ENCODE measurements around the gene CEMP1.

Gene CEMP1

DNA sequence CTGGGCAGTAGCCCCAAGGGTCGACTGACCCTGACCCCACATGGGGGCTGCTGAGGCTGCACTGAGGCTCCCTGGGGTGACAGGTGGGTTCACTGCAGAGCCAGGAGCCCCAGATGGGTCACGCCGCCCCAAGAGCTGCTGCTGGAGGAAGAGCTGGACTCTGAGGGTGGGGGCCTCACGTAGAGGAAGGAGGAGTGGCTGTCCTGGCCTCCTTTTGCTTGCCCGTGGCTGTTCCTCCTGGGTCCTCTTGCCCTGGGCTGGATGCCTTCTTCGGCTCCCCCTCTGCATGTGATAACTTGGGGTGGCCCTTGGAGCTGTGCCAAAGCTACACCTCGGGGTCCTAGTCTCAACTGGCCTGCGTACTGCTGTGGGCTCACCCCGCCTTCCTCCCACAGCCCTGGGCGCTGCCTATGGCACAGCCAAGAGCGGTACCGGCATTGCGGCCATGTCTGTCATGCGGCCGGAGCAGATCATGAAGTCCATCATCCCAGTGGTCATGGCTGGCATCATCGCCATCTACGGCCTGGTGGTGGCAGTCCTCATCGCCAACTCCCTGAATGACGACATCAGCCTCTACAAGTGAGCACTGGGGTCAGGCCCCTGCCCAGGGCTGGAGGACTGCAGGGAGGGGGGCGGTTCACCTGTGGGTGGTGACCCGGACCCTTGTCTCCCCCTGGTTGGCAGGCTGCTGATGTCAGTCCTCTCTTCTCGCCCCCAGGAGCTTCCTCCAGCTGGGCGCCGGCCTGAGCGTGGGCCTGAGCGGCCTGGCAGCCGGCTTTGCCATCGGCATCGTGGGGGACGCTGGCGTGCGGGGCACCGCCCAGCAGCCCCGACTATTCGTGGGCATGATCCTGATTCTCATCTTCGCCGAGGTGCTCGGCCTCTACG lies 12.1 kb downstream of the CEMP1 start:
- peak overlapping the region; percentile 40; the same call in 1 of the 2 replicates for H3K27ac ChIP-seq

DNA sequence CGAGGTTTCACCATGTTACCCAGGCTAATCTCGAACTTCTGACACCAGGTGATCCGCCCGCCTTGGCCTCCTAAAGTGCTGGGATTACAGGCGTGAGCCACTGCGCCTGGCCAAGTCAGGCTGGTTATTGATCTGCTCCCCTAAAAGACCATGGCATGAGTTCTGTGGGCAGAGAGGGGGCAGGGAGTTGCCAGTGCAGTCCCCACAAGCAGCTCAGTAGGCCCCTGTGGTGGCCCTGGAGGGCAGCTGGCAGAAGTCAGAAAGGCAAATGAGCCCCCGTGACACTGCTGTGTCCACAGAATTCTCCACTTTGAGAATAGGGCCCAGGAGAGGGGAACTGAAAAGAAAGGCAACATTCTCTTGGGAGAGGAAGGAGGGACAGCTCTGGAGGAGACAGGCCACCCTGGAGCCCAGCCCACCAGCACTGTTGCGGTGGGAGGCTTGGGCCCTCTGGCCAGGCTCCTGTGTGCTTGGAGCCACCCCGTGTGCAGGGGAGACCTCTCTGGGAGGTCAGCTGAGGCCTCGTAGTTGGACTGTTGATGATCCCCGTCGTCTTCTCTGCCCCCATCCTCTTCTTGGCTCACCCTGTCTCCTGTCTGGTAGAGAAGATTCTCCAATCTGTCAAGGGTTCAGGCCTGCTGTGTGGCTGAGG lies 13.1 kb downstream of the CEMP1 start:
- no peak overlapping the region for H3K27ac ChIP-seq
- no peak for TF ChIP-seq CTCF (conservative IDR thresholded peaks at IDR 0.05)

More for the DNA sequence above, 12.1 kb downstream of the CEMP1 start:
- no peak for TF ChIP-seq CTCF (conservative IDR thresholded peaks at IDR 0.05)

GRCh38 chr16:2516391-2517240 lies 14.6 kb downstream of the CEMP1 start:
- no peak for TF ChIP-seq CTCF (conservative IDR thresholded peaks at IDR 0.05)
- H3K27ac ChIP-seq = peak overlapping the region; percentile 85; the same call in 1 of the 2 replicates

DNA sequence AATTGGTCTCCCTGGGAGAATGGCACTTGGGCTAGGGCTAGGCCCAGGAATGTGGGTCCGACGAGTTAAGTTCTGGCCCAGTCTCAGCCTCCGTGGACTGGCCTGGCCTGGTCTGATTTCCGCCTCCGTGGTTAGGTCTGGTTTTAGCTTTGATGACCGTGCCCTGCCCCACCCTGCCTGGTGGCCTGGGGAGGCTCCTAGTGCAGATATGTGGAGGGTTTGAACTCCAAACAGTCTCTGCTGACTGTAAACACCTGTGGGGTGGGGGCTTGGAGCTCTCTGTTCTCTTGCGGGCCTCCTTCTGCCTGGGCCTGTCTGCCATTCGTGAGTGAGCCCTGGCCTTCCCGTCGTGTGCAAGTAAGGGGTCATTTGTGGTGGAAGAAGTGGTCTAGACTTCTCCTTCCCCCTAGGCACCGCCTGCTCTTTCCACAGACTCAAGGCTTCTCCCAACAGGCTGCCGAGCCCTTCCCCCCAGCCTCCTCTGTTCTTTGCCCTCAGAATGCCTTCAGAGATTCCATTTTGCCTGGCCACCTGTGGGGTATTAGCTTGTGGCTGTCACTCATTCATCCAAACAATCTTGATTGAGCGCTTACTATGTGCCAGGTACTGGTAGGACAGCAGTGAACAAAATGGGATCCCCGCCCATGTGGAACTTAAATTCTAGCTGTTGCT lies 15.9 kb downstream of the CEMP1 start:
- peak overlapping the region; percentile 85 for H3K27ac ChIP-seq
- TF ChIP-seq CTCF (conservative IDR thresholded peaks at IDR 0.05) = no peak

DNA sequence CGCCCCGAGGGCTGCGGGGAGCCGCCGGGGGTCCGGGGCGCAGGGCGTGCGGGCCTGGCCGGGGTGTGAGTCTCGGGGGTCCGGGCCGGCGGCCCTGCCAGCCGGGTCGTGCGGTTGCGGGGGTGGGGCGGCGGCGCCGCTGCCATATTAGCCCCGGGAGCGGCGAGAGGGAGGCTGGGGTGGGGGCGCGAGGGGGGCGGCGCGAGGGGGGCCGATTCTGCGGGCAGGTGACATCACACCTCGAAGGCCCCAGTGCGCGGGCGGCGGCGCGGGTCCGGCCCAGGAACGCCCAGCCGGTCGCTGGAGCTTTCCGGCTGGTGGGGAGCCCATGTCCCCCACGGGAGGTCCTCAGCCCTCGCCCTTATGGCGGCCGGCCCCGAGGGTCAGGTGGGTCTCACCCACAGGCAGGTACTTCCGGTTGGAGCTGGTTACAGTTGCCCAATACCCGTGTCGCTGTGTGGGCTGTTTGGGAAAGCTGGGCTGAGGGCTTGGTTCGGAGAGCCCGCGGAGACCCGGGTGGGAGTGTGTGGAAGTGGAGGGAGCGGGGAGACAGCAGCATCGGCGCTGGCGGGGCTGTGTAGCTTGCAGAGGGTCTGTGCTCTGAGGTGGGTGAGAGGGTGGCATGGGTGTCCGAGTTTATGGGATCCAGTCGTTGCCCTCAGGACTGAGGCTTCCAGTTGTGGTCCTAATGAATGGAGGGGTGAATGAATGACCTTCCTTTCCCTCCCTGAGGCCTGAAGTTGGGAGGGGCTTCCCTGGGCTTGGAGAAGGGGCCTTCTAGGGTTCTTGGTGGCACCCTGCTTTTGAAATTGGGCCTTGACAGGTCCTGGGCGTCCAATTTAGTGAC lies 16.7 kb downstream of the CEMP1 start:
- H3K27ac ChIP-seq = peak overlapping the region; percentile 85
- TF ChIP-seq CTCF (conservative IDR thresholded peaks at IDR 0.05) = no peak

DNA sequence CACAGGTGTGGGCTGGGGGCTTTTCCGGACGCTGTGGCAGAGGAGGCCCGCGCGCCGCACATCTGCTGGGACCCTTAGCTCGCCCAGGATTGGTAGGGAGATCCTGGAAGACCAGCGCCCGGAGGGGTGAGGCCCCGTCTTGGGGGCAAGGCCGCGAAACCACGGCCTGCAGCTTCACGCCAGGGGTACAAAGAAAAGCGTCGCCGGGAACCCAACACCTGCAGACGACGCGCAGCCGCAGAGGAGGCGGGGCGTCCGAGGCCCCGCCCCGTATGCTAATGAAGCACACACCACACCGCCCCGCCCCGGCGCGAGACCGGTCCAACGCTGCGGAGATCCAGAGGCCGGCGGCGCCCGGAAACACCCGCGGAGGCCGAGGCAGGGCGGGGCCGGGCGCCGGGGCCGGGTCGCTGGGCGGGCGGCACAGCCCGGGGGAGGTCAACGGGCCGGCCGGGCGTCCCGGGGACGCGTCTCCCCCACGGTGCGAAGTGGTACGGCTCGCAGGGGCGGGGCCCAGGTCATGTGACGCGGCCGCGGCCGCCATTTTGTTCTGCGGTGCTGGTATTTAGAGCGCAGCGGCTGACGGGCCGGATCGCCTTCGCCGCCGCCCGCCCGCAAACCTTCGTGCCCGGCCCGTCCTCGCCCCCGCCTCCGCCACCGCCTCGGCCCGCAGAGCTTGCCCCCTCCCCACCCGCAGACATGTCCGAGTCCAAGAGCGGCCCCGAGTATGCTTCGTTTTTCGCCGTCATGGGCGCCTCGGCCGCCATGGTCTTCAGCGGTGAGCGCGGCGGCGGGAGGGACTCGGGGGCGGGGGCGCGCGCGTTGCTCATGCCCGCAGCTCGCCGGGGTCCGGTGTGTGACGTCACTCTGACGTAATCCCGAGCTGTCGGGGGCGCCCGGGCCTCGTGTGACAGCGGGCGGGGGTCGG lies 17.5 kb downstream of the CEMP1 start, which contains the start of gene ATP6V0C:
Gene ATP6V0C (plus strand): TSS at position 548 of the 928 bp plus-strand sequence. CDS start 152 bp downstream, at position 700.
- no peak for TF ChIP-seq CTCF (conservative IDR thresholded peaks at IDR 0.05)
- H3K27ac ChIP-seq = peak within 1 kb of the TSS; percentile 85
